GM21529 (cell line): ENCODE measurements around the gene LY6G5B.

ENCODE experiments used
- ATAC-seq: cut with Tn5 transposase; IDR thresholded peaks from one replicate; pipeline ENCODE4 v1.9.1; 2021; ENCODE audit not compliant: unreplicated experiment

The LY6G5B gene

GRCh38 chr6:31662124-31662723 lies 7.6 kb upstream of the LY6G5B start:
- ATAC-seq: no peak

- no peak for ATAC-seq
Measured at GRCh38 chr6:31663126-31663960, 6.4 kb upstream of the LY6G5B start.

GRCh38 chr6:31663961-31664789 lies 5.6 kb upstream of the LY6G5B start:
- no peak for ATAC-seq

GRCh38 chr6:31664790-31665500 lies 4.8 kb upstream of the LY6G5B start, which contains the start of gene GPANK1:
GPANK1 (minus strand) TSS chr6:31664997; CDS start chr6:31664478, 519 bp downstream.
- ATAC-seq: peak; percentile 32

GRCh38 chr6:31665501-31666336 lies 4.1 kb upstream of the LY6G5B start, which contains the start of gene CSNK2B:
CSNK2B (plus strand) TSS chr6:31666080; CDS start chr6:31666832, 752 bp downstream.
- ATAC-seq: peak; percentile 66

- ATAC-seq: no peak
Measured at GRCh38 chr6:31666337-31666965, 3.3 kb upstream of the LY6G5B start.

GRCh38 chr6:31676322-31676903 lies 6.6 kb downstream of the LY6G5B start:
- no peak for ATAC-seq

GRCh38 chr6:31676904-31677303 lies 7.1 kb downstream of the LY6G5B start:
- no peak for ATAC-seq

- no peak for ATAC-seq
Measured at GRCh38 chr6:31677955-31678354, 8.2 kb downstream of the LY6G5B start.

- no peak for ATAC-seq
Measured at GRCh38 chr6:31680226-31681134, 10.7 kb downstream of the LY6G5B start, which contains the start of gene LY6G5C. LY6G5C (minus strand) TSS chr6:31681067; CDS start chr6:31680373, 694 bp downstream.

GRCh38 chr6:31681135-31681671 lies 11.4 kb downstream of the LY6G5B start:
- ATAC-seq: no peak

- ATAC-seq: no peak
Measured at GRCh38 chr6:31683591-31683990, 13.8 kb downstream of the LY6G5B start.

- ATAC-seq: no peak
Measured at GRCh38 chr6:31686483-31686882, 16.7 kb downstream of the LY6G5B start.

- no peak for ATAC-seq
Measured at GRCh38 chr6:31687321-31687720, 17.5 kb downstream of the LY6G5B start.

- ATAC-seq: no peak
Measured at GRCh38 chr6:31687860-31688693, 18.3 kb downstream of the LY6G5B start.

- no peak for ATAC-seq
Measured at GRCh38 chr6:31689249-31690110, 19.7 kb downstream of the LY6G5B start.
